Naive thymus-derived CD4-positive, alpha-beta T cell (primary cell): ENCODE measurements around the gene NEK7. TPM values are rescaled to one million over a fixed set of nuclear protein-coding genes. Genes with fewer than 3 reads are reported as not detected.

Experiments
- ATAC-seq: fragments of 150-1000 bp; cut with Tn5 transposase; 2 replicates; pipeline ENCODE4 v1.10.0; 2021; ENCODE audit warnings: mild to moderate bottlenecking, moderate library complexity
- CTCF ChIA-PET: fragments of 350-600 bp; sonication (Branson Sonifier 250); formaldehyde crosslinking; loops from one replicate; lab custom pipeline; 2021; ENCODE audit warnings: antibody characterized with exemption; lab: Charles Lee
- POLR2A ChIA-PET: fragments of 350-600 bp; sonication (Branson Sonifier 250); formaldehyde crosslinking; loops from one replicate; lab custom pipeline; 2021; ENCODE audit warnings: antibody characterized with exemption, inconsistent platforms; lab: Charles Lee
- DNase-seq, 9 donors: peaks; one replicate each; pipeline versions ENCODE4 v3.0.0 to v3.0.0-alpha.2; 2020 to 2022; ENCODE audit warnings: mixed read lengths in 1 of 9
- H3K27ac ChIP-seq: one replicate; pipeline ENCODE4 v1.7.0; 2013; ENCODE audit warnings: mild to moderate bottlenecking, low read depth, low read length, moderate library complexity
- H3K27me3 ChIP-seq, 2 donors: one replicate each; pipeline ENCODE4 v1.7.0; 2013; ENCODE audit warnings: low read length in 2 of 2, mild to moderate bottlenecking in 2 of 2, moderate library complexity in 2 of 2; ENCODE audit not compliant: control insufficient read depth in 2 of 2, insufficient read depth in 2 of 2
- H3K36me3 ChIP-seq, 3 experiments: 1 replicate in 2 of 3; 2 replicates in 1 of 3; pipeline ENCODE4 v1.7.0; 2013; ENCODE audit warnings: low read length in 3 of 3, mild to moderate bottlenecking in 3 of 3, moderate library complexity in 1 of 3; ENCODE audit not compliant: insufficient read depth in 3 of 3, control insufficient read depth in 2 of 3
- H3K4me1 ChIP-seq, 2 donors: one replicate each; pipeline ENCODE4 v1.7.0; 2013; ENCODE audit warnings: low read length in 2 of 2, mild to moderate bottlenecking in 2 of 2, moderate library complexity in 1 of 2; ENCODE audit not compliant: control insufficient read depth in 2 of 2, insufficient read depth in 2 of 2
- H3K4me3 ChIP-seq: 2 replicates; pipeline ENCODE4 v1.7.0; 2013; ENCODE audit warnings: mild to moderate bottlenecking, low read length
- H3K9me3 ChIP-seq, 3 experiments: 1 replicate in 2 of 3; 2 replicates in 1 of 3; pipeline ENCODE4 v1.7.0; 2013; ENCODE audit warnings: low read length in 3 of 3; ENCODE audit not compliant: control insufficient read depth in 2 of 3
- H3K27ac Mint-ChIP-seq, 9 donors: one replicate each; pipeline ENCODE4 v1.8.0; 2020 to 2022; ENCODE audit warnings: mixed read lengths in 9 of 9, mild to moderate bottlenecking in 8 of 9, moderate library complexity in 5 of 9, inconsistent platforms in 2 of 9
- H3K27me3 Mint-ChIP-seq, 5 donors: one replicate each; pipeline ENCODE4 v1.8.0; 2021 to 2022; ENCODE audit warnings: mixed read lengths in 5 of 5, mild to moderate bottlenecking in 1 of 5
- H3K36me3 Mint-ChIP-seq, 5 donors: one replicate each; pipeline ENCODE4 v1.8.0; 2020 to 2022; ENCODE audit warnings: mixed read lengths in 5 of 5, mild to moderate bottlenecking in 3 of 5, inconsistent platforms in 1 of 5
- H3K4me1 Mint-ChIP-seq, 7 donors: one replicate each; pipeline ENCODE4 v1.8.0; 2020 to 2022; ENCODE audit warnings: mixed read lengths in 7 of 7, mild to moderate bottlenecking in 3 of 7, inconsistent platforms in 1 of 7
- H3K4me3 Mint-ChIP-seq, 10 donors: one replicate each; pipeline ENCODE4 v1.8.0; 2020 to 2022; ENCODE audit warnings: mild to moderate bottlenecking in 10 of 10, mixed read lengths in 10 of 10, moderate library complexity in 6 of 10, inconsistent platforms in 2 of 10
- H3K9me3 Mint-ChIP-seq, 11 donors: one replicate each; pipeline ENCODE4 v1.8.0; 2020 to 2022; ENCODE audit warnings: mixed read lengths in 11 of 11, mild to moderate bottlenecking in 4 of 11, inconsistent platforms in 1 of 11, moderate library complexity in 1 of 11
- intact Hi-C, 2 donors: fragments of 100-400 bp; cut with micrococcal nuclease; formaldehyde crosslinking; loops; one replicate each; pipeline ENCODE4 v1.15.1; 2023
- polyA plus RNA-seq, 2 donors: library from polyadenylated mRNA; unstranded; fragments of 300-500 nt; fragmentation: Illumina TruSeq; gene quantifications; one replicate each; pipeline ENCODE4 v1.2.3, GENCODE V29; 2021
- total RNA-seq, 6 experiments: library from RNA in 5 of 6; stranded (reverse) in 5 of 6; gene quantifications; 1 replicate in 5 of 6; 2 replicates in 1 of 6; pipeline ENCODE4 v1.2.3 and lab custom pipeline; 2021 to 2026

NEK7 gene
- total and polyA plus RNA-seq, 7 experiments from 2014 or later: 25.1 to 68.4 (median 44.5) TPM

GRCh38 chr1:198135366-198135765, 21.4 kb upstream of the NEK7 start:
- Histone ChIP-seq H3K9me3 (no peaks in the 10 kb centered on the region), H3K27ac (no peak overlapping the region), H3K27me3 (no peaks in the 10 kb centered on the region), H3K36me3 (no peaks in the 10 kb centered on the region), H3K4me1 (no peaks in the 10 kb centered on the region), H3K4me3 (no peak overlapping the region)
- ChIA-PET POLR2A (no interaction called here), CTCF (no interaction called here)
- H3K4me3 Mint-ChIP-seq: no peak overlapping the region
- H3K4me1 Mint-ChIP-seq: peaks cover 0 to 3% (median 0%) of the 10 kb centered on the region in 7 donors
- ATAC-seq: no peak
- peaks cover 0 to 6% (median 0%) of the 10 kb centered on the region in 5 donors for H3K36me3 Mint-ChIP-seq
- intact Hi-C loops: no loop called here
- peaks cover 3 to 21% (median 6%) of the 10 kb centered on the region in 11 donors for H3K9me3 Mint-ChIP-seq
- no peak overlapping the region for H3K27ac Mint-ChIP-seq
- DNase-seq: no peak
- H3K27me3 Mint-ChIP-seq: peaks cover 0 to 5% (median 0%) of the 10 kb centered on the region in 5 donors

- peaks cover 0 to 5% (median 0%) of the 10 kb centered on the region in 5 donors for H3K27me3 Mint-ChIP-seq
- POLR2A ChIA-PET: no interaction called here
- H3K36me3 ChIP-seq: no peaks in the 10 kb centered on the region
- no peaks in the 10 kb centered on the region for H3K4me1 ChIP-seq
- H3K9me3 ChIP-seq: no peaks in the 10 kb centered on the region
- no peaks in the 10 kb centered on the region for H3K27me3 ChIP-seq
- H3K36me3 Mint-ChIP-seq: peaks cover 0 to 12% (median 0%) of the 10 kb centered on the region in 5 donors
- no peak overlapping the region for H3K4me3 Mint-ChIP-seq
- no peak for DNase-seq
- H3K27ac Mint-ChIP-seq: no peak overlapping the region
- H3K4me1 Mint-ChIP-seq: peaks cover 0 to 9% (median 4%) of the 10 kb centered on the region in 7 donors
- no peak overlapping the region for H3K27ac ChIP-seq
- no peak overlapping the region for H3K4me3 ChIP-seq
- ATAC-seq: no peak
- intact Hi-C loops: loop anchor here in 1 of 2 donors (5.0 kb wide), 1 partner anchor 40 kb away; no protein-coding TSS in a partner anchor
- CTCF ChIA-PET: no interaction called here
- peaks cover 0 to 7% (median 0%) of the 10 kb centered on the region in 11 donors for H3K9me3 Mint-ChIP-seq
Observed at GRCh38 chr1:198141668-198142351, 15.0 kb upstream of the NEK7 start.

DNA sequence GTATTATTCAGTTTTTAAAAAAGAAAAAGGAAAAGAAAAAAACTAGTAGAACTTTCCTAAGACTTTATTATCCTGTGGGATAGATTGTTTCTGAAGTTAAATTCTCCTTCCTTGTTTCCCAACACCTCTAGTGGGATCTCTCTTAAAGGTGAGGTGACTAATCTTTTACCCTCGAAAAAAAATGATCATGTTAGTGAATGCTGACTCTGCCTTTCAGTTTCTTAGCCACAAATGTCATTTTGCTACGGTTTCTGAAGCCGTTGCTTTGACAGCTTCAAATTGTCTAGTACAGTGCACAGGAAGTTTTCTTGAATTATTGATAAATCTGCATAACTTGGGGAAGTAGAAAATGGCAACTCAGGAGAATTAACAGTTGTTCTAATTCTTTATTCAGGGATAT, 13.0 kb upstream of the NEK7 start:
- DNase-seq (no peak), ATAC-seq (no peak)
- intact Hi-C loops: loop anchor here in 1 of 2 donors (5.0 kb wide), 1 partner anchor 41 kb away; no protein-coding TSS in a partner anchor
- Mint-ChIP-seq H3K4me1 (peaks cover 0 to 9% (median 4%) of the 10 kb centered on the region in 7 donors), H3K9me3 (peaks cover 0 to 8% (median 0%) of the 10 kb centered on the region in 11 donors), H3K27ac (no peak overlapping the region), H3K27me3 (no peaks in the 10 kb centered on the region), H3K4me3 (no peak overlapping the region), H3K36me3 (peaks cover 0 to 11% (median 0%) of the 10 kb centered on the region in 5 donors)
- Histone ChIP-seq H3K9me3 (no peaks in the 10 kb centered on the region), H3K27me3 (no peaks in the 10 kb centered on the region), H3K36me3 (no peaks in the 10 kb centered on the region), H3K4me3 (no peak overlapping the region), H3K27ac (no peak overlapping the region), H3K4me1 (no peaks in the 10 kb centered on the region)
- ChIA-PET POLR2A (no interaction called here), CTCF (no interaction called here)

- H3K27me3 Mint-ChIP-seq: peaks cover 0 to 2% (median 0%) of the 10 kb centered on the region in 5 donors
- Histone ChIP-seq H3K9me3 (no peaks in the 10 kb centered on the region), H3K4me3 (no peak overlapping the region), H3K27me3 (no peaks in the 10 kb centered on the region), H3K36me3 (no peaks in the 10 kb centered on the region), H3K27ac (no peak overlapping the region), H3K4me1 (no peaks in the 10 kb centered on the region)
- ATAC-seq (no peak), DNase-seq (no peak)
- ChIA-PET POLR2A (no interaction called here), CTCF (no interaction called here)
- peaks cover 0 to 6% (median 0%) of the 10 kb centered on the region in 5 donors for H3K36me3 Mint-ChIP-seq
- peaks cover 0 to 5% (median 4%) of the 10 kb centered on the region in 7 donors for H3K4me1 Mint-ChIP-seq
- intact Hi-C loops: no loop called here
- no peak overlapping the region for H3K27ac Mint-ChIP-seq
- no peak overlapping the region for H3K4me3 Mint-ChIP-seq
- peaks cover 0 to 4% (median 0%) of the 10 kb centered on the region in 11 donors for H3K9me3 Mint-ChIP-seq
Observed at GRCh38 chr1:198147216-198147615, 9.6 kb upstream of the NEK7 start.

- no peaks in the 10 kb centered on the region for H3K27me3 ChIP-seq
- H3K9me3 Mint-ChIP-seq: peaks cover 0 to 4% (median 0%) of the 10 kb centered on the region in 11 donors
- no peak overlapping the region for H3K4me3 Mint-ChIP-seq
- no peak overlapping the region for H3K4me3 ChIP-seq
- H3K27ac Mint-ChIP-seq: no peak overlapping the region
- ChIA-PET CTCF (no interaction called here), POLR2A (no interaction called here)
- intact Hi-C loops: no loop called here
- H3K4me1 Mint-ChIP-seq: no peaks in the 10 kb centered on the region
- no peaks in the 10 kb centered on the region for H3K9me3 ChIP-seq
- ATAC-seq (no peak), DNase-seq (no peak)
- no peak overlapping the region for H3K27ac ChIP-seq
- H3K36me3 Mint-ChIP-seq: peaks cover 0 to 1% (median 0%) of the 10 kb centered on the region in 5 donors
- no peaks in the 10 kb centered on the region for H3K36me3 ChIP-seq
- peaks cover 0 to 2% (median 0%) of the 10 kb centered on the region in 5 donors for H3K27me3 Mint-ChIP-seq
- no peaks in the 10 kb centered on the region for H3K4me1 ChIP-seq
Observed at GRCh38 chr1:198150369-198150768, 6.4 kb upstream of the NEK7 start.

DNA sequence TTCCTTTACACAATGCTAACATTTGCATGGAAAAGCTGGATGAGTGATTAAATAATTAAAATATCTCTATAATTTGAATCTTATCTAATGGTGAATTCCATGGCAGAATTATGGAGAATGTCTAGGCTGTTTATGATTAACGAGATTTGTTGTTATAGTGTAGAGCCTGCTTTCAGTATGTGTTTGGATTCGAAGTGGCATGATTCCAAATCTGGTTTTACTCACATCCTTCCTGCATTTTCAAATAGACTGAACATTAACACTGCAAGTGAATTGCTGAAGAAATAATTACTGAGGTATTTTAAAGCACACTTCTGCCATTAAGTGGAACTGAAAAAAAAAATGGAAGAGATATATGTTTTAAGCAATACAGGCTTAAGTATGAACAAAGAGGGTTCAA, 5.1 kb upstream of the NEK7 start:
- Histone ChIP-seq H3K27me3 (no peaks in the 10 kb centered on the region), H3K27ac (no peak overlapping the region), H3K4me3 (no peak overlapping the region), H3K4me1 (no peaks in the 10 kb centered on the region), H3K9me3 (no peaks in the 10 kb centered on the region), H3K36me3 (peaks cover 0 to 2% (median 0%) of the 10 kb centered on the region in 3 experiments)
- intact Hi-C loops: no loop called here
- DNase-seq (no peak), ATAC-seq (no peak)
- peaks cover 3 to 8% (median 5%) of the 10 kb centered on the region in 7 donors for H3K4me1 Mint-ChIP-seq
- H3K36me3 Mint-ChIP-seq: peaks cover 0 to 1% (median 0%) of the 10 kb centered on the region in 5 donors
- H3K4me3 Mint-ChIP-seq: no peak overlapping the region
- H3K9me3 Mint-ChIP-seq: peaks cover 0 to 4% (median 0%) of the 10 kb centered on the region in 11 donors
- H3K27ac Mint-ChIP-seq: no peak overlapping the region
- CTCF ChIA-PET: interaction anchor here (1.1 kb wide), 1 partner anchor 17 kb away, joined by 3 read pairs; no protein-coding TSS in a partner anchor
- peaks cover 0 to 2% (median 0%) of the 10 kb centered on the region in 5 donors for H3K27me3 Mint-ChIP-seq
- POLR2A ChIA-PET: no interaction called here
